Parathyroid adenoma (tissue), 2 donors: Measurements from ENCODE around the gene HIC1.

Experiments
- H2AFZ ChIP-seq: fragments of 300-600 bp; sonication (generic); one replicate; pipeline ENCODE4 v1.7.0; 2017; ENCODE audit warnings: antibody characterized with exemption, mild to moderate bottlenecking
- H3K27ac ChIP-seq: fragments of 300-600 bp; sonication (generic); one replicate; pipeline ENCODE4 v1.7.0; 2017
- H3K27me3 ChIP-seq: fragments of 300-600 bp; sonication (generic); one replicate; pipeline ENCODE4 v1.7.0; 2017; ENCODE audit warnings: low read length; ENCODE audit not compliant: control insufficient read depth, insufficient read depth
- H3K36me3 ChIP-seq: fragments of 300-600 bp; sonication (generic); one replicate; pipeline ENCODE4 v1.7.0; 2017; ENCODE audit warnings: low read length; ENCODE audit not compliant: control insufficient read depth, insufficient read depth
- H3K4me1 ChIP-seq: fragments of 300-600 bp; sonication (generic); one replicate; pipeline ENCODE4 v1.7.0; 2017; ENCODE audit warnings: control low read depth
- H3K4me2 ChIP-seq: fragments of 300-600 bp; sonication (generic); one replicate; pipeline ENCODE4 v1.7.0; 2017; ENCODE audit warnings: low read length
- H3K4me3 ChIP-seq: fragments of 300-600 bp; sonication (generic); one replicate; pipeline ENCODE4 v1.7.0; 2017; ENCODE audit warnings: low read depth, low read length
- H3K79me2 ChIP-seq: fragments of 300-600 bp; sonication (generic); one replicate; pipeline ENCODE4 v1.7.0; 2017; ENCODE audit warnings: control low read depth
- H3K9ac ChIP-seq: fragments of 300-600 bp; sonication (generic); one replicate; pipeline ENCODE4 v1.7.0; 2017; ENCODE audit warnings: mild to moderate bottlenecking
- H3K9me3 ChIP-seq: fragments of 300-600 bp; sonication (generic); one replicate; pipeline ENCODE4 v1.7.0; 2017; ENCODE audit warnings: low read length; ENCODE audit not compliant: control insufficient read depth
- CTCF ChIP-seq: fragments of 300-600 bp; sonication (generic); IDR thresholded peaks from one replicate; pipeline ENCODE4 v1.7.0; 2017; ENCODE audit warnings: antibody characterized with exemption, mild to moderate bottlenecking
- donor health status: primary hyperparathyroidism.

Gene HIC1

GRCh38 chr17:2060385-2060658 lies 5.4 kb downstream of the HIC1 start:
- H3K9me3 ChIP-seq: no peaks in the 10 kb centered on the region
- H3K4me3 ChIP-seq: no peak overlapping the region
- H3K4me2 ChIP-seq: no peak overlapping the region
- H3K79me2 ChIP-seq: no peaks in the 10 kb centered on the region
- H3K27ac ChIP-seq: peak overlapping the region; percentile 15
- no peaks in the 10 kb centered on the region for H3K36me3 ChIP-seq
- no peak overlapping the region for H2AFZ ChIP-seq
- no peaks in the 10 kb centered on the region for H3K27me3 ChIP-seq
- peaks cover under 1% of the 10 kb centered on the region for H3K4me1 ChIP-seq
- no peak overlapping the region for H3K9ac ChIP-seq
- TF ChIP-seq CTCF: no peak

GRCh38 chr17:2060681-2061440 lies 6.0 kb downstream of the HIC1 start:
- no peak for TF ChIP-seq CTCF
- Histone ChIP-seq H3K4me2 (no peak overlapping the region), H3K9me3 (no peaks in the 10 kb centered on the region), H3K79me2 (no peaks in the 10 kb centered on the region), H3K9ac (no peak overlapping the region), H2AFZ (no peak overlapping the region), H3K4me1 (no peaks in the 10 kb centered on the region), H3K27ac (peak overlapping the region; percentile 15), H3K4me3 (no peak overlapping the region), H3K27me3 (no peaks in the 10 kb centered on the region), H3K36me3 (no peaks in the 10 kb centered on the region)

- TF ChIP-seq CTCF: no peak
- no peaks in the 10 kb centered on the region for H3K27me3 ChIP-seq
- H3K79me2 ChIP-seq: no peaks in the 10 kb centered on the region
- no peak overlapping the region for H3K27ac ChIP-seq
- H3K36me3 ChIP-seq: no peaks in the 10 kb centered on the region
- H3K9me3 ChIP-seq: no peaks in the 10 kb centered on the region
- H3K4me2 ChIP-seq: no peak overlapping the region
- no peak overlapping the region for H2AFZ ChIP-seq
- H3K9ac ChIP-seq: no peak overlapping the region
- H3K4me1 ChIP-seq: no peaks in the 10 kb centered on the region
- H3K4me3 ChIP-seq: no peak overlapping the region
Measured at GRCh38 chr17:2061441-2061958, 6.6 kb downstream of the HIC1 start.

GRCh38 chr17:2062571-2063183 lies 7.8 kb downstream of the HIC1 start:
- Histone ChIP-seq H3K79me2 (no peaks in the 10 kb centered on the region), H3K36me3 (no peaks in the 10 kb centered on the region), H2AFZ (no peak overlapping the region), H3K4me3 (no peak overlapping the region), H3K27ac (peak overlapping the region; percentile 6), H3K9ac (no peak overlapping the region), H3K9me3 (no peaks in the 10 kb centered on the region), H3K4me1 (no peaks in the 10 kb centered on the region), H3K27me3 (no peaks in the 10 kb centered on the region), H3K4me2 (no peak overlapping the region)
- no peak for TF ChIP-seq CTCF
